ENCODE data around the gene GRID1.
A peak's percentile ranks its signal among the peaks of the same experiment; 100 is the strongest.
"Not testable (repeated sequence)": the region's sequence is repeated elsewhere in the genome, so short reads cannot be mapped to it uniquely, and the experiment has no call there.

GRID1 gene

DNA sequence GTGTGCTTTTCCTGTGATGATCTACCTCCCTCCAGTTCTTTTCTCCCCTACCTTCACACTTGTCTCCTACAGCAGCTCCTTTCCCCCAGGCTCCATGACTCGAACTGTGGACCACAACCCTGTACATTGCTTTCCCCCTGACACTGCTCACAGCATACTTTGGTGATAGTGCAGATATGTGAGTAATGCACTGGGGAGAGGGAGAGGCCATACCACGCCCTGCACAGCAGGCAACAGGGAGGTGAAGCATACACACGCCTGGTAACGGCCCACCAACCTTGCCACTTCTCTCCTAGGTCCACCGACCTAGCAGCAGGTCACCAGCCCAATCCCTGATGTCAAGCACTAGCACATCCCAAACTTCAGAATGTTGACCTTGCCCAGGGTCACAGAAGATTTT lies 238.2 kb downstream of the GRID1 start:
- DNase-seq, result no peak

- DNase-seq, result no peak
Measured at GRCh38 chr10:86127274-86127819, 239.2 kb downstream of the GRID1 start.

DNA sequence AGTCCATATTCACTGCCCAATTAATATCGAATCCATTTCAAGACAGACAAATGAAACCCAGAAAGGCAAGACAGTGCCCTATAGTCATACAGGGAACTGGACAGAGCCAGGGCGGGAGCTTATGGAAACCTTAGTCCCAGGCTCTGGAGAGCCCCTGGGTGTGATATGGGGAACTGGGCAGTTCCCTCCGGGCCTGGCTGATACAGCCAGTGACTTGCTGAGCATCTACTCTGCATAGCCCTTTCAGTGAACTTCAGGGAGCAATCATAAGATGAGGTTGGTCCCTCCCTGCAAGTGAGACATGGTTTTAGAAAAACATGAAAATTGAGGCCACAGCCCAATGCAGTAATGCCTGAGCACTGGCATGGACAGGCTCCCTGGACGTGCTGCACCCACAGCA lies 241.9 kb downstream of the GRID1 start:
- no peak for DNase-seq

DNA sequence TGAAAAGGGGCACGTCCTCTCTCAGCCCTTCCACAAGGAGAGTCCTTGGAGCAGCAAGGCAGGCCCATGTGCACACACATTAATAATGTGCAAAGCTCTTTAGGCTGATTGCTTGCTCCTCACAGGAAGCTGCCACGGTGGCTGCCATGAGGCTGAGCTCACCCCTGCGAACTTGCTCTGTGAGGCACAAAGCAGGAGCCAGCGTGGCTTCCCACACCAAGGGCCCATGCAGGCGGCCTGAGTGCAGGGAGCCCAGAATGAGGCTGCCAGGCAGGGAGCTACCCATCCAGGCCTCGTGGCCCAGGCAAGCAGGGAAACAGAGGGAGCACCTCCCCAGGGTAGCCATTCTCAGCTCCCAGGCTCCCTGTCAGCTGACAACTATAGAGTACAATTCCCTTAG lies 242.9 kb downstream of the GRID1 start:
- peak in 1 of 3 experiments; percentile 7 for DNase-seq

DNA sequence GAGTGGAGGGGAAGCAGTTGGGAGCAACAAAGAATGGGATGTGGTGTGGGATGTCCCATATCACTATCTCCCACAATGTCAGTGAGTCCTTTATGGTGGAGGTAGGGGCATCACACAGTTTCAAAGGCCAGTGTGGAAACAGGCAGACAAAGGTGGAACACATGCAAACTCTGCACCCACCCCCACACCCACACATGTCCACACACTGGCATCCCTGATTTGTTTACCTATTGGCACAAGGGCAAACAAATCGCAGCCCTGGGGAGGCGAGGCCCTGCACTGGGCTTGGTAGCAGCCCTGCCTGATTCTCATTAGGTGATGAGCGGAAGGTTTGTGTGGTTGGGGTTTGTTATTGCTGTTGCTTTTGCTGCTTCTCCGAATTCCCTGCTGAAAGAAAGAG lies 243.3 kb downstream of the GRID1 start:
- peak in 2 of 3 experiments; percentile 7 for DNase-seq

DNA sequence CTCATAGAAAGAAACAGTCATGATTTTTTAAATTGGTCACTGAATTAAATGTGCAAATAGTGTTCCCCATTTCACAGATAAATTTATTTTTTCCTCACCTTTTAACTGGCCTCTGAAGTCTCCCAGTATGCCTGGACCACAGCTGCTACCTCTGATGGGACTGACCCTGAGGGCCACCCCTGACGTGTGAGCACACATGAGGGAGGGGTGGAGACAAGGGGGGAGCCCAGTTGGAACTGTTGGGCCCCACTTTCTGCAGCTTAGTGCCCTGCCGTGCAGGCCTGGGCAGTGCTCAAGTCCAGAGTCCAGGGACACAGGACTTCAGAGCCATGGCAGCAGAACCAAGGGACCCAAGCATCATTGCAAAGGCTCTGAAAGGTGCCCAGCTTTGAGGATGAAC lies 243.9 kb downstream of the GRID1 start:
- DNase-seq, result no peak

DNA sequence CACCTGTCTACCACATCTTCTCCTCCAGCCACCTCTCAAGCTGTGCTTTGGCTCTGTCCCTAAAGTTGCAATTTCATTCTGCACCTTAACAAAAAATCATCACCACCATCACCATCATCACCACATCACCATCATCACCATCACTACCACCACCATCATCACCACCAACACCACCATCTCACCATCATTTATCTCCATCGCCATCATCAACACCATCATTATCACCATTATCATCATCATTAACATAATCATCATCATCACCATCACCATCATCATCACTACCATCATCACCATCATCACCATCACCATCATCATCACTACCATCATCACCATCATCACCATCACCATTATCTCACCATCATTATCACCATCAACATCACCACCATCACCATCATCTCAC lies 245.4 kb downstream of the GRID1 start:
- no peak for DNase-seq

DNA sequence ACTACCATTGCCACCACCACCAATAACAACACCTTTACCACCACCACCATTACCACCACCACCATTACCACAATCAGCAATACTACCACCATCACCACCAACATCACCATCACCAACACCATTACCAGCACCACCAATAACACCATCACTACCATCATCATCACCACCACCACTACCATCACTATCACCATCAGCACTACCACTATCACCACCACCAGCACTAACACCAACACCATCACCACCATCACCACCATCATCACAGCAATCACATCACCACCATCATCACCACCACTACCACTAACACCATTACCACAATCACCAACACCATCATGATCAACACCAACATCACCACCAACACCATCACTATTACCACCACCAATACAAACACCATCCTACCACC lies 249.5 kb downstream of the GRID1 start:
- DNase-seq, result no peak

GRCh38 chr10:86113983-86114382 lies 252.6 kb downstream of the GRID1 start:
- no peak for DNase-seq

DNA sequence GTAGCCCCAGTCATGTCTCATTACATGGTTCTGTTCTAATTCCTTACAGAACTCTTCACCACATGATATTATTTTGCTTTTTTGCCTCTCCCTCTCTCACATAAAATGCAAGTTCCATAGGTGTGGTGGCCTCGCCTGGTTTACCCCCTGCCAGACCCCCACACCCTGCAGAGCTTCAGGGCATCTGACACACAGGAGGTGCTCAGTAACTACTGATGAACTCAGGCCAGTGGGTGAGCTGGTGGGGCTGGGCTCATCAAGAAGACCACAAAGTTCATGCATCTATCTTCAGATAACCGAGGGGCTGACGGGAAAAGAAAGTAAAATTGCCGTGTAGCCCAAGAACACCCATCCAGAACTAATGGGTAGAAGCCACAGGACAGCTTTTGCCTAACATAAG lies 253.1 kb downstream of the GRID1 start:
- DNase-seq, result no peak

- no peak for DNase-seq
Measured at GRCh38 chr10:86113044-86113443, 253.6 kb downstream of the GRID1 start.

DNA sequence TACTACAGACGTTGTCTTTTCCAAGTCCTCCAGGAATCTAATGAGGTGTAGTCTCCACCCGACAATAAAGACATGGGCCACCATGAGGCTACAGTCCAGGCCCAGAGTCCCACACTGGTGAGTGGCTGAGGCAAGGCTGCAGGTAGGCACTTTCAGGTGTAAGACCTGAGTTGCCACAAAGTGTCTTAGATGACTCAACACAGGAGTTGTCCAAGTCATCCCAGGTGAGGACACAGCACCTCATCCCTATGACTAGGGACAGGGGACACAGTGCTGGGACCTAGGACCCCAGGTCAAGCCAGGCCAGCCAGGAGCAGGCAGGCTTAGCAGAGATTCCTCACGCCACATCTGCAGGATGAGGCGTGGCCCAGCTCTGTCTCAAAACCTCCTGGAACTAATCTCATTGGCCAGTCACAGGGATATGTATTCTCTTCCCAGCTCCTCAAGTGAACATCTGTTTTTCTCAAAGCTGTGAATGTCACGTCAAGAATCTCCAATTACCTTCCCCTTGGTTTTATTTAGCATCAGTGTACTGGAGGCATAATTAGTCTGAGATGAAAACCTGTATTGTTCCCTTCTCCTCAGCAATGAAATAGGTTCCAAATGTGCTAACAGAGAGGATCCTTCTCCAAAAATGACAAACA lies 254.6 kb downstream of the GRID1 start:
- DNase-seq, result no peak

DNA sequence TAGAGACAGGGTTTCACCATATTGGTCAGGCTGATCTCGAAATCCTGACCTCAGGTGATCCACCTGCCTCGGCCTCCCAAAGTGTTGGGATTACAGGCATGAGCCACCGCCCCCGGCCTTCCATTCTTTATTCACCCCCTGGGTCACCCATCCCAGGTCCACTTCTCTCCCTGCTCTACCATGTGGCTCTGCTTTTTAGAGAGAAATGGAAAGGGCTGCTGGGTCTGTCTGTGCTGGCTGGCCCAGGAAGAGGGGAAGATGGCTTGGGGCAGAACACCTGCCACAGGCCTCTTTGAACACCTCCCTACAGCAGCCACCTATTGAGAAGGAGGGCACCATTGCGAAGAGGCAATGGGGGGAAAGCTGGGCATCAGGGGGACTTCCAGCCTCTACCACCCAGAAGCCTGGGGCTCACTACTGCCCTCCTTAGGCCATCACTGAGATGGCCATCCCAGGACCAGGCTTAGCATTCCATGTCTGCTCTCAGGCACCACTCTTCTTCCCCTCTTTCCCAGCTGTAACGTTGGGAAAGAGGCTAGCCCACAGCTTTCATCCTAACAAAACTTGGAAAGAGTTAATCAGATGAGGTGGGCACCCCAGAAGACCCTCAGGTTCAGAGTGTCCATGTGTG lies 256.3 kb downstream of the GRID1 start:
- no peak for DNase-seq

GRCh38 chr10:86109421-86109820 lies 257.2 kb downstream of the GRID1 start:
- no peak for DNase-seq

GRCh38 chr10:86108696-86109095 lies 257.9 kb downstream of the GRID1 start:
- DNase-seq, result no peak

DNA sequence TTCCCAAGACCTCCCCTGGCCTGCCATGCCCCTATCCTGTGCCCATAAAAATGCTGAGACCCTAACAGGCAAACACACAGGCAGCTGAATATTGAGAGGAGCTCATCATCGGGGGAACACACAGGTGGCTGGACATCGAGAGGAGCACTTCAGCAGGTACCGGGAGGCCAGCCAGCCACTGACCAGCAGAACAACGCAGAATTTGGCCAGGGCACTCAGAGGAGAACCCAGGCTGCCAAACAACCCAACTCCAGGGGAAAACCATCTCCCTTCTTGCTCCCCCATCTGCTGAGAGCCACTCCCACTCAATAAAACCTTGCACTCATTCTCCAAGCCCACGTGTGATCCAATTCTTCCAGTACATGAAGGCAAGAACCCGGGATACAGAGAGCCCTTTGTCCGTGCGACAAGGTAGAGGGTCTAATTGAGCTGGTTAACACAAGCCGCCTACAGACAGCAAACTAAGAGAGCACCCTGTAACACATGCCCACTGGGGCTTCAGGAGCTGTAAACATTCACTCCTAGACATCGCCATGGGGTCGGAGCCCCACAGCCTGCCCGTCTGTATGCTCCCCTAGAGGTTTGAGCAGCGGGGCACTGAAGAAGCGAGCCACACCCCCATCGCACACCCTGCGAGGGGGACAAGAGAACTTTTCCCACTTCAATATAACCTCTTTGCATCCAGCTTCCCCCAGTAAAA lies 258.8 kb downstream of the GRID1 start:
- not testable (repeated sequence) for DNase-seq

DNA sequence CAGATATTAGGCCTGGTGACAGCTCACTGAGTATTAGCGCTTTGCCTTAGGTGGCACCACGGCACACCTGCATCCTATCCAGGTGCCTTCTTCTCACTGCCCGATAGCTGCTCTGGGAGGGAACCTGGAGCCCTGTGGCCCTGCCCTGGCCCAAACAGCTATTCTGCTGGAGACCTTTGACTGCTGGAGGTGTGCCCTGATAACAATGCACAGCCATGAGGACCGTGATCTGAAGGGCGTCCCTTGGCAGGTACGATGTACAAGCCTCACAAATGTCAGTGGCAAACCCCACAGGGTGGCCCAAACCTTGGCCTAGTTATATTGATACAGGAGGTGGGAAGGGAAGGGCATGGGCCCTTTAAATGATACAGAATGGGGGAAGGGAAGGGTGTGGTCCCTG lies 259.5 kb downstream of the GRID1 start:
- no peak for DNase-seq

DNA sequence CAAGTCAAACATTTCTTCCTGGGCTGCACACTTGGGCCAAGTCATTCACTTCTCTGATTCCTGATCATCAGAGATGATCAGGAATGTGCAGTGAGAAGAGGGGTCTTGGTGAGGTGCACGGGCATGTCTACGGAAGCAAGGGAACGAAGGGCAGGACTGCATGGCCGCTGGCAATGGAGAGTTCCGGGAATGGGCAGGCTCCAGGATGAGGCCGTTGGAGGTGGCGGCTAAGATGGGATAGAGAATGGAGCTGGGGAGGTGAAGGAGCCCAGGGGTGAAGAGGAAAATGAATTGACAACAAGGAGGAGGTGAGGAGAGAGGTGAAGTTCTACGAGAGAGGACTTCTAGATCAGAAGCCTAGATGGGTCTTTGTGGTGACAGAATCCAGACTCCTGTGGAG lies 260.0 kb downstream of the GRID1 start:
- DNase-seq, result no peak

DNA sequence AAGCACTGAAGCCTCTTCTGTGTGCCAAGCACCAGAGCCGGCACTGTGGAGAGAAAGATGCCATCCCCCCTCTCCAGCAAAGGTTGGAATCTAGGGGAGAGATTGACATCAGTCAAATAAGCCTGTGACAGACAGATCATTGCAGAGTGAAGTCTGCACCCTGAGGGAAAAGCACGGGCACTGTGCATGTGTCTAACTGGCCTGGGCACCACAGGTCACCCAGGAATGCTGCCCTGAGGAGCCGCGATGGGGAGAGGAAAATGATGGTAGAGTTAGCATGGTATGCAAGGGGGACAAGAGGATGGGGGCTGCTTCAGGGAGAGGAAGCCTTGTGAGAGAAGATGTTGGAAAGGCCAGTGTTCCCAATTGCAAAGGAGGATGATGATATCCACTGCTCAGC lies 261.0 kb downstream of the GRID1 start:
- no peak for DNase-seq

DNA sequence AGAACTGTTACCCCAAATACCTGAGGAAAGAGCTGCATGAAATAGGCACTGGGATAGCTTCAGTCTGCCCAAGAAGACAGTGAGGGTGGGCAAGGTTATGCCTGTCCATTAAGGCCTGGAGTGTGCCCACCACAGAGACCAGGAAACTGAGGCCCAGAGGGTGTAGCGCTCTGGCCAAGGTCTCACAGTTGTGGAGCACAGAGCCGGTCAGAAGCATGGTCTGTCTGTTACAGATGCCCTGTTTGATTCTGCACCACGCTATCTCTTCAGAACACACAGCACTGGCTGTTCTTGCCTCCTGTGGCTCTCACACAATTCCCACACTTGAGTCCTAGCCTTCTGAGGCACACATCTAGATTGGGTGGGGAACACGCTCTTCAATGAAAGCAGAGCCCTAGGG lies 261.4 kb downstream of the GRID1 start:
- DNase-seq, result no peak

DNA sequence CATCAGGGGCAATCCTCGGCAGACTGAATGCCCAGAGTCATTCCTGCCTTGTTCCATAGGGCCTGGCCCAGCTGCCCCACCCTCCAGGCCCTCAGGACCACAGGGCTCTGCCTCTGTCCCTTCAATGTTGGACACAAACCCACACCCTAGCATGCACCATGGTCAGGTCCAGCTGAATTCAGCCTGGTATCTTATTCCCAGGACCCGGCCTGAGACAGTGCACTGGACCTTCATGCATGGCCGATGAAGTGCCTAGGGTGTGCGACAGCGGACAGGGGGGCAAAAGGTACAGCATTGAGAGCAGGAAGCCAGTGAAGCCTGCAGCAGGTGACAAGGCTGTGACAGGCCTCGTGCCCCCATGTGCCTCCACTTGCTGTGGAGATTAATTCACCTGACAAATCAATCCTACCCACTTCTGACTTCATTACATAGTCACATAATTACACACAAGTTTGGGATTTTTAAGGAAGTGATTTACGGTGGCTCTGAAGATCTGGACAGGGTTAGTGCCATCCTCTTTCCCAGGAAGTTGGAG lies 261.9 kb downstream of the GRID1 start:
- no peak for DNase-seq

DNA sequence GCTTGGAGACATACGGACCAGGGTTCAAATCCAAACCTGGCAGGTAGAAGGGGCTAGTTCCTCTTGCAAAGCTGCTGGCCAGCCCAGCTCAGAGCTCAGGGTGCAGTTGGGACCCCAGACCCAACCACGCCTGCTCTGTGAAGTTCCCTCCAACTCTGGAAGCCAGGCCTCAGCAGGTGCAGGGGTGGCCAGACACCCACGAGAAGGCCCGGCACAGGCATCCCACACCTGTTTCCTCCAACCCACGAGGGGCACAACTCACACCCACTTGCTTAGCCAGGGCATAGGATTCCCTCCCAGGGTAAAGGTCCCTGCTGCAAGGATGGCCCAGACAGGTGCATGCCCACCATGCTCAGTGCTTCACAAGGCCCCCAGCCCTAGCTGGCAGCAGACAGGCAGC lies 262.4 kb downstream of the GRID1 start:
- DNase-seq, result no peak

- no peak for DNase-seq
Measured at GRCh38 chr10:86103391-86104101, 263.0 kb downstream of the GRID1 start.
